ENCODE data around the gene HS3ST5. TPM values are rescaled to one million over a fixed set of nuclear protein-coding genes. Genes with fewer than 3 reads are reported as not detected.

Gene HS3ST5
- total RNA-seq, 1 donor from 2014 or later = not detected

- DNase-seq (ENCODE audit: extremely low read depth, low read depth, low spot score) = no peak
These were observed 334.5 kb downstream of the HS3ST5 start for GRCh38 chr6:114008331-114008730.

- no peak for DNase-seq (ENCODE audit: extremely low read depth, low read depth, low spot score)
These were observed 335.3 kb downstream of the HS3ST5 start for GRCh38 chr6:114007516-114007915.

Measured in glomerular endothelial cell (primary cell).